Measurements from ENCODE around the gene EML6.

DNA sequence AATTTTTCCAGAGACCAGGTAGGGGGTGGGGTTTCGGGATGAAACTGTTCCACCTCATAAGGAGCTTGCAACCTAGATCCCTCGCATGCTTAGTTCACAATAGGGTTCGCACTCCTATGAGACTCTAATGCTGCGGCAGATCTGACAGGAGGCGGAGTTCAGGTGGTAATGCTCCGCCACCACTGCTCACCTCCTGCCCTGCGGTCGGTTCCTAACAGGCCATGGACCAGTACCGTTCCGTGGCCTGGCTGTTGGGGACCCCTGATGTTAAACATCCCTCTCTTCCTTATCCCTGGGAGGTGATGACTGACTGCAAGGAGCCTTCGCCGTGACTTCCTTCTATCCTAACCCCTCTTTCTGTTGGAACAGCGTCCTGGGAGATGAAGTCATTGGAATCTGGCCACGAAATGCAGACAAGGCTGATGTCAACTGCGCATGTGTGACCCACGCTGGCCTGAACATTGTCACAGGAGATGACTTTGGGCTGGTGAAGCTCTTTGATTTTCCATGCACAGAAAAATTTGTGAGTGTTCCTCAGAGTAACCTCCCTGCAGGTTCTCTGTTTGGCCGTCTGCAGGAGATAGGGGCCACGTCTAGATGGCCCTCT lies 244.4 kb downstream of the EML6 start:
- TF ChIP-seq POLR2A (IDR thresholded peaks at IDR 0.05; ENCODE audit: low read length) (no peak), GATA1 (IDR thresholded peaks at IDR 0.05; ENCODE audit: low read depth, low read length) (no peak)
